Neural cell (in vitro differentiated cells): Measurements from ENCODE around the gene DPYD. TPM values are rescaled to one million over a fixed set of nuclear protein-coding genes. Genes with fewer than 3 reads are reported as not detected.

Experiments
- H2AFZ ChIP-seq: fragments of 200-600, 300-800 bp; sonication (generic), shearing (Covaris generic); 2 replicates; pipeline ENCODE4 v1.6.0; 2014; ENCODE audit warnings: low read depth, mild to moderate bottlenecking, antibody characterized with exemption, low read length, moderate library complexity
- H3F3A ChIP-seq: fragments of 200-600 bp; shearing (Covaris generic); 2 replicates; pipeline ENCODE4 v1.6.1; 2016; ENCODE audit warnings: mild to moderate bottlenecking, moderate library complexity, mixed read lengths, antibody characterized with exemption, low read length; ENCODE audit not compliant: insufficient read depth, poor library complexity, severe bottlenecking
- H3K27ac ChIP-seq: fragments of 200-600, 300-800 bp; sonication (generic), shearing (Covaris generic); 2 replicates; pipeline ENCODE4 v1.5.1; 2014; ENCODE audit warnings: mild to moderate bottlenecking, low read length, moderate library complexity
- H3K27me3 ChIP-seq: fragments of 300-800, 200-600 bp; sonication (generic), shearing (Covaris generic); 2 replicates; pipeline ENCODE4 v1.6.0; 2014; ENCODE audit warnings: mild to moderate bottlenecking, low read depth, low read length, moderate library complexity; ENCODE audit not compliant: insufficient read depth
- H3K36me3 ChIP-seq: fragments of 300-800, 200-600 bp; sonication (generic), shearing (Covaris generic); 2 replicates; pipeline ENCODE4 v1.5.1; 2014; ENCODE audit warnings: mild to moderate bottlenecking, antibody characterized with exemption, low read length, moderate library complexity; ENCODE audit not compliant: insufficient read depth
- H3K4me2 ChIP-seq: fragments of 300-800, 200-600 bp; sonication (generic), shearing (Covaris generic); 2 replicates; pipeline ENCODE4 v1.6.0; 2014; ENCODE audit warnings: mild to moderate bottlenecking, low read length
- H3K4me3 ChIP-seq: fragments of 300-800, 200-600 bp; sonication (generic), shearing (Covaris generic); 2 replicates; pipeline ENCODE4 v1.5.1; 2014; ENCODE audit warnings: mild to moderate bottlenecking, low read length, moderate library complexity
- H3K79me2 ChIP-seq: fragments of 200-600 bp; shearing (Covaris generic); replicated peaks from 2 replicates; pipeline ENCODE4 v1.6.0; 2014; ENCODE audit warnings: mild to moderate bottlenecking, low read length, moderate library complexity; ENCODE audit not compliant: insufficient read depth
- H3K9ac ChIP-seq: fragments of 300-800, 200-600 bp; sonication (generic), shearing (Covaris generic); 2 replicates; pipeline ENCODE4 v1.6.1; 2016; ENCODE audit warnings: mild to moderate bottlenecking, low read length, mixed read lengths
- H3K9me2 ChIP-seq: fragments of 200-600 bp; shearing (Covaris generic); 2 replicates; pipeline ENCODE4 v1.6.1; 2016; ENCODE audit warnings: mild to moderate bottlenecking, low read length, mixed read lengths; ENCODE audit not compliant: insufficient read depth
- H3K9me3 ChIP-seq: fragments of 200-600, 300-800 bp; sonication (generic), shearing (Covaris generic); 2 replicates; pipeline ENCODE4 v1.6.1; 2016; ENCODE audit warnings: mild to moderate bottlenecking, mixed run types, low read length, moderate library complexity, mixed read lengths
- H4K20me1 ChIP-seq: fragments of 200-600 bp; shearing (Covaris generic); 2 replicates; pipeline ENCODE4 v1.6.1; 2016; ENCODE audit warnings: mild to moderate bottlenecking, mixed run types; ENCODE audit not compliant: insufficient read depth
- CTCF ChIP-seq: fragments of 450-650 bp; IDR thresholded peaks from 2 replicates; pipeline ENCODE4 v1.5.1; 2014; ENCODE audit warnings: antibody characterized with exemption, mild to moderate bottlenecking, moderate library complexity; ENCODE audit not compliant: poor library complexity, severe bottlenecking
- EP300 ChIP-seq: fragments of 450-650 bp; conservative IDR thresholded peaks from 2 replicates; pipeline ENCODE4 v1.6.1; 2014; ENCODE audit warnings: antibody characterized with exemption, mild to moderate bottlenecking, moderate library complexity; ENCODE audit not compliant: poor library complexity, severe bottlenecking
- EZH2 ChIP-seq: fragments of 200-600, 300-800 bp; shearing (Covaris generic), sonication (generic); IDR thresholded peaks from 2 replicates; pipeline ENCODE4 v1.6.1; 2014; ENCODE audit warnings: antibody characterized with exemption, low read length, borderline replicate concordance, mild to moderate bottlenecking; ENCODE audit not compliant: insufficient read depth, poor library complexity, severe bottlenecking
- MXI1 ChIP-seq: fragments of 450-650 bp; conservative IDR thresholded peaks from 2 replicates; pipeline ENCODE4 v1.6.1; 2014; ENCODE audit warnings: antibody characterized with exemption, mild to moderate bottlenecking; ENCODE audit not compliant: poor library complexity, severe bottlenecking
- POLR2AphosphoS5 ChIP-seq: IDR thresholded peaks from 2 replicates; pipeline ENCODE4 v1.6.1; 2012
- RAD21 ChIP-seq: fragments of 450-650 bp; conservative IDR thresholded peaks from 2 replicates; pipeline ENCODE4 v1.6.1; 2014; ENCODE audit warnings: antibody characterized with exemption, mild to moderate bottlenecking, moderate library complexity
- REST ChIP-seq: IDR thresholded peaks from 2 replicates; pipeline ENCODE4 v1.6.1; 2012; ENCODE audit warnings: borderline replicate concordance
- SMC3 ChIP-seq: fragments of 450-650 bp; conservative IDR thresholded peaks from 2 replicates; pipeline ENCODE4 v1.6.1; 2014; ENCODE audit warnings: antibody characterized with exemption, mild to moderate bottlenecking, moderate library complexity; ENCODE audit not compliant: poor library complexity
- TAF1 ChIP-seq: IDR thresholded peaks from 2 replicates; pipeline ENCODE4 v1.6.1; 2012; ENCODE audit warnings: low read depth
- polyA plus RNA-seq: library from polyadenylated mRNA; depleted of rRNA; stranded (reverse); fragments of >200 nt; gene quantifications from 2 replicates; pipeline ENCODE4 v1.2.3, GENCODE V29; 2014

DPYD gene
- polyA plus RNA-seq, 1 donor from 2014 or later = 6.7 TPM

GRCh38 chr1:97461782-97462181 lies 459.1 kb downstream of the DPYD start:
- no peaks in the 10 kb centered on the region for H3K9me2 ChIP-seq
- TF ChIP-seq EZH2 (no peak), CTCF (no peak), REST (no peak), SMC3 (no peak), RAD21 (no peak), EP300 (no peak), MXI1 (no peak), POLR2AphosphoS5 (no peak), TAF1 (no peak)

GRCh38 chr1:97457446-97458089 lies 463.3 kb downstream of the DPYD start:
- H3K27me3 ChIP-seq = no peaks in the 10 kb centered on the region
- H3K27ac ChIP-seq = no peak overlapping the region
- no peaks in the 10 kb centered on the region for H3K9me2 ChIP-seq
- no peaks in the 10 kb centered on the region for H3K79me2 ChIP-seq
- no peaks in the 10 kb centered on the region for H3F3A ChIP-seq
- H3K9me3 ChIP-seq = no peaks in the 10 kb centered on the region
- no peak overlapping the region for H3K4me3 ChIP-seq
- no peak for TF ChIP-seq POLR2AphosphoS5
- TF ChIP-seq REST = no peak
- no peak for TF ChIP-seq CTCF
- TF ChIP-seq EZH2 = no peak
- TF ChIP-seq MXI1 = no peak
- no peak for TF ChIP-seq RAD21
- no peak for TF ChIP-seq TAF1
- no peak for TF ChIP-seq SMC3
- no peak for TF ChIP-seq EP300
- no peaks in the 10 kb centered on the region for H4K20me1 ChIP-seq
- no peak overlapping the region for H2AFZ ChIP-seq
- H3K9ac ChIP-seq = no peak overlapping the region
- H3K36me3 ChIP-seq = no peaks in the 10 kb centered on the region
- no peak overlapping the region for H3K4me2 ChIP-seq

More at GRCh38 chr1:97461782-97462181, 459.1 kb downstream of the DPYD start:
- H3K4me3 ChIP-seq = no peak overlapping the region
- no peaks in the 10 kb centered on the region for H3K36me3 ChIP-seq
- peaks cover 6% of the 10 kb centered on the region for H3K9me3 ChIP-seq
- no peaks in the 10 kb centered on the region for H3K27me3 ChIP-seq
- no peaks in the 10 kb centered on the region for H3F3A ChIP-seq
- no peak overlapping the region for H3K9ac ChIP-seq
- no peak overlapping the region for H3K4me2 ChIP-seq
- H4K20me1 ChIP-seq = no peaks in the 10 kb centered on the region
- H3K27ac ChIP-seq = no peak overlapping the region
- no peak overlapping the region for H2AFZ ChIP-seq
- no peaks in the 10 kb centered on the region for H3K79me2 ChIP-seq
